PC-9 (cell line): ENCODE data around the gene TMEM63C. TPM values are rescaled to one million over a fixed set of nuclear protein-coding genes. Genes with fewer than 3 reads are reported as not detected.

Experiments used
- BruUV-seq: library from RNA; stranded (reverse); fragments of 400-500 nt; replicated peaks from 2 replicates; lab custom pipeline; 2021; lab: Mats Ljungman, UMichigan
- CTCF ChIA-PET: fragments of 300-600 bp; sonication (Branson Sonifier 250); formaldehyde crosslinking; loops from one replicate; lab custom pipeline; 2022; ENCODE audit warnings: antibody characterized with exemption; lab: Charles Lee
- POLR2A ChIA-PET: fragments of 300-600 bp; sonication (Branson Sonifier 250); formaldehyde crosslinking; loops from one replicate; lab custom pipeline; 2022; ENCODE audit warnings: antibody characterized with exemption; ENCODE audit not compliant: unreplicated experiment; lab: Charles Lee
- DNase-seq, 2 experiments: peaks; one replicate each; pipeline versions ENCODE4 v3.0.0 to v3.0.0-alpha.2; 2015 to 2022; ENCODE audit warnings: mixed read lengths in 1 of 2
- H2AFZ ChIP-seq: fragments of 200-600 bp; sonication (generic); 2 replicates; pipeline ENCODE4 v1.8.1; 2017; ENCODE audit warnings: antibody characterized with exemption
- H3F3A ChIP-seq: fragments of 200-600 bp; sonication (generic); 2 replicates; pipeline ENCODE4 v1.8.1; 2017; ENCODE audit warnings: antibody characterized with exemption, mild to moderate bottlenecking, low read depth; ENCODE audit not compliant: insufficient read depth
- H3K27ac ChIP-seq: fragments of 200-600 bp; sonication (generic); 2 replicates; pipeline ENCODE4 v1.6.1; 2016; ENCODE audit warnings: mixed run types
- H3K27me3 ChIP-seq: fragments of 200-600 bp; sonication (generic); 2 replicates; pipeline ENCODE4 v1.6.1; 2016; ENCODE audit warnings: low read depth, mixed run types; ENCODE audit not compliant: insufficient read depth
- H3K36me3 ChIP-seq: fragments of 200-600 bp; sonication (generic); 2 replicates; pipeline ENCODE4 v1.6.1; 2016; ENCODE audit warnings: low read depth, mixed run types
- H3K4me1 ChIP-seq: fragments of 200-600 bp; sonication (generic); replicated peaks from 2 replicates; pipeline ENCODE4 v1.6.1; 2016; ENCODE audit warnings: mixed run types; ENCODE audit not compliant: insufficient read depth
- H3K4me2 ChIP-seq: fragments of 200-600 bp; sonication (generic); 2 replicates; pipeline ENCODE4 v1.6.1; 2017; ENCODE audit warnings: mixed run types
- H3K4me3 ChIP-seq: fragments of 200-600 bp; sonication (generic); 2 replicates; pipeline ENCODE4 v1.6.1; 2016; ENCODE audit warnings: mixed run types
- H3K79me2 ChIP-seq: fragments of 200-600 bp; sonication (generic); 2 replicates; pipeline ENCODE4 v1.6.1; 2017; ENCODE audit warnings: low read depth, mixed run types
- H3K9me2 ChIP-seq: fragments of 200-600 bp; sonication (generic); 2 replicates; pipeline ENCODE4 v1.8.1; 2017; ENCODE audit warnings: mild to moderate bottlenecking; ENCODE audit not compliant: insufficient read depth
- H3K9me3 ChIP-seq: fragments of 200-600 bp; sonication (generic); 2 replicates; pipeline ENCODE4 v1.8.1; 2016; ENCODE audit warnings: low read depth; ENCODE audit not compliant: insufficient read depth
- H4K20me1 ChIP-seq: fragments of 200-600 bp; sonication (generic); 2 replicates; pipeline ENCODE4 v1.8.1; 2017; ENCODE audit not compliant: insufficient read depth
- CTCF ChIP-seq: fragments of 200-600 bp; sonication (generic); conservative IDR thresholded peaks from 2 replicates; pipeline ENCODE4 v1.6.1; 2017; ENCODE audit warnings: mixed run types, antibody characterized with exemption, mild to moderate bottlenecking, moderate library complexity
- EZH2 ChIP-seq: fragments of 200-600 bp; sonication (generic); IDR thresholded peaks from 2 replicates; pipeline ENCODE4 v1.8.0; 2017; ENCODE audit warnings: antibody characterized with exemption, low read depth
- intact Hi-C: fragments of 100-400 bp; cut with micrococcal nuclease; formaldehyde crosslinking; loops from one replicate; pipeline ENCODE4 v1.10.0; 2022; ENCODE audit not compliant: unreplicated experiment
- total RNA-seq: library from RNA; stranded (reverse); gene quantifications from 2 replicates; pipeline ENCODE4 v1.2.3, GENCODE V29; 2021

The TMEM63C gene
- total RNA-seq, 1 experiment from 2014 or later: 2.2 TPM

GRCh38 chr14:77231721-77232120 is 50.1 kb downstream of the TMEM63C start:
- H3K9me3 ChIP-seq: no peaks in the 10 kb centered on the region
- H3K4me2 ChIP-seq: no peak overlapping the region
- no TSS peak for BruUV-seq
- no peak for TF ChIP-seq CTCF
- no peak for TF ChIP-seq EZH2
- peaks cover 80% of the 10 kb centered on the region for H3K27me3 ChIP-seq
- CTCF ChIA-PET: no interaction called here
- no peak overlapping the region for H3K4me3 ChIP-seq
- no peak overlapping the region for H3K27ac ChIP-seq
- no peak for DNase-seq
- no peaks in the 10 kb centered on the region for H3K4me1 ChIP-seq
- intact Hi-C loops: no loop called here
- H3K36me3 ChIP-seq: no peaks in the 10 kb centered on the region
- no peaks in the 10 kb centered on the region for H3F3A ChIP-seq
- H3K79me2 ChIP-seq: no peaks in the 10 kb centered on the region
- H4K20me1 ChIP-seq: no peaks in the 10 kb centered on the region
- H2AFZ ChIP-seq: no peak overlapping the region
- no peaks in the 10 kb centered on the region for H3K9me2 ChIP-seq
- POLR2A ChIA-PET: no interaction called here

- intact Hi-C loops: no loop called here
- no TSS peak for BruUV-seq
- no peak overlapping the region for H3K4me3 ChIP-seq
- no peak for DNase-seq
- no peak overlapping the region for H3K27ac ChIP-seq
- H3K9me2 ChIP-seq: no peaks in the 10 kb centered on the region
- no peak for TF ChIP-seq EZH2
- TF ChIP-seq CTCF: no peak
- H3K27me3 ChIP-seq: peaks cover 84% of the 10 kb centered on the region
- no peaks in the 10 kb centered on the region for H3K36me3 ChIP-seq
- H3K79me2 ChIP-seq: no peaks in the 10 kb centered on the region
- no peak overlapping the region for H2AFZ ChIP-seq
- H3K4me1 ChIP-seq: no peaks in the 10 kb centered on the region
- no peak overlapping the region for H3K4me2 ChIP-seq
- no peaks in the 10 kb centered on the region for H4K20me1 ChIP-seq
- no peaks in the 10 kb centered on the region for H3K9me3 ChIP-seq
- H3F3A ChIP-seq: no peaks in the 10 kb centered on the region
- POLR2A ChIA-PET: interaction anchor here (0.6 kb wide), 1 partner anchor 1970 kb away, joined by 6 read pairs; no protein-coding TSS in a partner anchor
- CTCF ChIA-PET: no interaction called here
Observed at GRCh38 chr14:77236814-77237213, 55.2 kb downstream of the TMEM63C start.

- POLR2A ChIA-PET: interaction anchor here (0.6 kb wide), 1 partner anchor 9 kb away, joined by 4 read pairs; no protein-coding TSS in a partner anchor
- H3K79me2 ChIP-seq: no peaks in the 10 kb centered on the region
- H3K9me3 ChIP-seq: no peaks in the 10 kb centered on the region
- CTCF ChIA-PET: no interaction called here
- H3K9me2 ChIP-seq: no peaks in the 10 kb centered on the region
- no TSS peak for BruUV-seq
- H3K4me2 ChIP-seq: no peak overlapping the region
- no peak overlapping the region for H3K4me3 ChIP-seq
- TF ChIP-seq CTCF (no peak), EZH2 (no peak)
- no peak for DNase-seq
- no peak overlapping the region for H2AFZ ChIP-seq
- no peak overlapping the region for H3K27ac ChIP-seq
- intact Hi-C loops: no loop called here
- peaks cover 87% of the 10 kb centered on the region for H3K27me3 ChIP-seq
- H4K20me1 ChIP-seq: no peaks in the 10 kb centered on the region
- H3K4me1 ChIP-seq: no peaks in the 10 kb centered on the region
- H3K36me3 ChIP-seq: no peaks in the 10 kb centered on the region
- no peaks in the 10 kb centered on the region for H3F3A ChIP-seq
Observed at GRCh38 chr14:77238356-77238755, 56.8 kb downstream of the TMEM63C start.
